ENCODE measurements around the gene EMD.

GRCh38 chrX:154333837-154334271, 45.2 kb upstream of the EMD start:
- TF ChIP-seq ZNF274 (CRISPR knock-in tag; IDR thresholded peaks at IDR 0.05), result no peak
- no peak for TF ChIP-seq USF2 (IDR thresholded peaks at IDR 0.05; ENCODE audit: low read depth, low read length)
- no peak for TF ChIP-seq USF2 (CRISPR knock-in tag; IDR thresholded peaks at IDR 0.05; ENCODE audit: borderline replicate concordance)
- no peak for TF ChIP-seq ZNF530 (CRISPR knock-in tag; IDR thresholded peaks at IDR 0.05; ENCODE audit: low read depth)
- no peak for TF ChIP-seq XBP1 (CRISPR knock-in tag; IDR thresholded peaks at IDR 0.05)
- TF ChIP-seq CTCF (CRISPR knock-in tag; IDR thresholded peaks at IDR 0.05), result no peak
- no peak for TF ChIP-seq STAT6 (CRISPR knock-in tag; IDR thresholded peaks at IDR 0.05; ENCODE audit: borderline replicate concordance)
- no peak for TF ChIP-seq ZNF781 (CRISPR knock-in tag; IDR thresholded peaks at IDR 0.05; ENCODE audit: borderline replicate concordance, not compliant biosample characterization)
- no peak for TF ChIP-seq POLR2A (IDR thresholded peaks at IDR 0.05; ENCODE audit: insufficient read depth in 1 of 2, low read depth in 2 of 2, low read length in 2 of 2)
